ENCODE measurements around the gene RPGR. TPM values are rescaled to one million over a fixed set of nuclear protein-coding genes. Genes with fewer than 3 reads are reported as not detected.
A peak's percentile ranks its signal among the peaks of the same experiment; 100 is the strongest.

RPGR gene
- total RNA-seq, 2 donors from 2014 or later = 14.8 to 21.1 TPM

DNA sequence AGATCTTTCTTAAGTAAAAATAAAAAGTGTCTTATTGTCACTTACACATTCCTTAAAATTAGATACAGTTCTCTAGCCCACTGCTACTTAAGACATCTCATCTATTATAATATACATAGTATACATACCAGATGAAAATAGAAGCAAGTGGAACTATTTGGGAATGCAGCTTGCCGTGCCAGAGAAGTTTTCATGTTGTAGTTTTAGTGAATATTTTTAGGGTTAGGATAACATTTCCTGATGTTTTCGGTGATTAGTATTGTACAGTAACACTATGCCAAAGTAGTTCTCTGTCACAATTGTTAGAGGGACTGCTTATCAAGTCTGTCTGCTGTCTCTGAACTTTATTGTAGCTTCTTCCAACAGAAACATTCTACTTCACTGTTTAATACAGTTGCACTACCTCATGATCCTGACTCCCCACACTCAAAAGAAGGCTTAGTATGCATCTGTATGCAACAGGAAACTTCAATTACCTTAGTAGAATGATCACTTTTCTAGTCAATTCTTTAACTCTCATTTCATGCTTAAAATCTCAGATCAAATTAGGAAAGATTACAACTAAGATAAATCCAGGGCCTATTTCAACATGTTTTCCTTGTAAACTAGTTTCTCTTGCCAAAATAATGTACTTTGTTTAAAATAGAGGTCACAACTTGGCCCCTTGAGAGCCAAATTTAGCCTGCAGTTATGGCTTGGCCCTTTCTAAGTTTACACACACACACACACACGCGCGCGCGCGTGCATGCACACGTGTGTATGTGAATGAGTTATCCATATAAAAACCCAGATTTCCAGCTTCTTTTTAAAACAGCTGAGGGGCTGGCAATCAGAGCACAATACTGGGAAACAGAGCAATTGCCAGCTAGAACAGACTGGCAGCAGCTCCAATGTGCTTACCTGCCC is 64.3 kb downstream of the RPGR start:
- no peaks in the 10 kb centered on the region for H3K4me1 ChIP-seq
- ATAC-seq = no peak
- no peak overlapping the region for H3K4me3 ChIP-seq
- DNase-seq = no peak
- H3K27me3 ChIP-seq = no peaks in the 10 kb centered on the region
- H3K9me3 ChIP-seq = no peaks in the 10 kb centered on the region
- intact Hi-C loops (cut with DNase I) = loop anchor here (10.0 kb wide), 1 partner anchor 62 kb away; the partner anchor contains the start of gene RPGR
- no peak overlapping the region for H3K27ac ChIP-seq
- TF ChIP-seq POLR2A (IDR thresholded peaks at IDR 0.05) = no peak
- TF ChIP-seq, protein P1, sequence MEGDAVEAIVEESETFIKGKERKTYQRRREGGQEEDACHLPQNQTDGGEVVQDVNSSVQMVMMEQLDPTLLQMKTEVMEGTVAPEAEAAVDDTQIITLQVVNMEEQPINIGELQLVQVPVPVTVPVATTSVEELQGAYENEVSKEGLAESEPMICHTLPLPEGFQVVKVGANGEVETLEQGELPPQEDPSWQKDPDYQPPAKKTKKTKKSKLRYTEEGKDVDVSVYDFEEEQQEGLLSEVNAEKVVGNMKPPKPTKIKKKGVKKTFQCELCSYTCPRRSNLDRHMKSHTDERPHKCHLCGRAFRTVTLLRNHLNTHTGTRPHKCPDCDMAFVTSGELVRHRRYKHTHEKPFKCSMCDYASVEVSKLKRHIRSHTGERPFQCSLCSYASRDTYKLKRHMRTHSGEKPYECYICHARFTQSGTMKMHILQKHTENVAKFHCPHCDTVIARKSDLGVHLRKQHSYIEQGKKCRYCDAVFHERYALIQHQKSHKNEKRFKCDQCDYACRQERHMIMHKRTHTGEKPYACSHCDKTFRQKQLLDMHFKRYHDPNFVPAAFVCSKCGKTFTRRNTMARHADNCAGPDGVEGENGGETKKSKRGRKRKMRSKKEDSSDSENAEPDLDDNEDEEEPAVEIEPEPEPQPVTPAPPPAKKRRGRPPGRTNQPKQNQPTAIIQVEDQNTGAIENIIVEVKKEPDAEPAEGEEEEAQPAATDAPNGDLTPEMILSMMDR (IDR thresholded peaks at IDR 0.05) = no peak
- 84 to 85% methylated on average over 9 of the region's 9 CpGs for WGBS, 2 donors
- H3K36me3 ChIP-seq (replicated peaks in 1 of 2; ENCODE audit: insufficient read depth in 1 of 2, low read depth in 2 of 2) = no peaks in the 10 kb centered on the region

DNA sequence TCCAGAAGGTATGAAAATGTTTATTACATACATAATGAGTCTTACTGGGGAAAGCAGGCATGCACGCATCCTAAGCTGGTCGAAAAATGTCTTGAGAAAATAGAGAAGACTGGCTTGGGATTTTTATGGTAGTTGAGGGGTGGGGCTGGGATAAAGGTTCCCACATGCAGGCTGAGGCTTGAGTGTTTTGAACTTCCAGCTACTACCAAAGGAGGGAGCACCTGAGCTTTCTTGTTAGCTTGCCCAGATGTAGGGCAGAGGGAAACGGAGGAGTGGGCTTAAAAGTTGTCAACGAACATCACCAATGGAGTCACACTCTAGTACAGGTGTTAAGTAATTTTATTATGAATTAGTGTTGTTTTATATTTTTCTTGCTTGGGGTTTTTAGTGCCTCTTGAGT is 67.1 kb downstream of the RPGR start:
- 29 to 33% methylated on average over 4 of the region's 4 CpGs for WGBS, 2 donors
- H3K27me3 ChIP-seq = no peaks in the 10 kb centered on the region
- peak in 3 of 4 donors; percentile 6 to 23 (median 16) for DNase-seq
- H3K36me3 ChIP-seq (replicated peaks in 1 of 2; ENCODE audit: insufficient read depth in 1 of 2, low read depth in 2 of 2) = no peaks in the 10 kb centered on the region
- no peak for ATAC-seq
- intact Hi-C loops (cut with DNase I) = loop anchor here (10.0 kb wide), 1 partner anchor 65 kb away; the partner anchor contains the start of gene RPGR
- TF ChIP-seq, protein P1 (IDR thresholded peaks at IDR 0.05) = peak in 6 of 7 experiments; percentile 5 to 36 (median 24)
- no peak for TF ChIP-seq POLR2A (IDR thresholded peaks at IDR 0.05)
- no peaks in the 10 kb centered on the region for H3K9me3 ChIP-seq
- H3K4me1 ChIP-seq = no peaks in the 10 kb centered on the region
- no peak overlapping the region for H3K27ac ChIP-seq
- no peak overlapping the region for H3K4me3 ChIP-seq

DNA sequence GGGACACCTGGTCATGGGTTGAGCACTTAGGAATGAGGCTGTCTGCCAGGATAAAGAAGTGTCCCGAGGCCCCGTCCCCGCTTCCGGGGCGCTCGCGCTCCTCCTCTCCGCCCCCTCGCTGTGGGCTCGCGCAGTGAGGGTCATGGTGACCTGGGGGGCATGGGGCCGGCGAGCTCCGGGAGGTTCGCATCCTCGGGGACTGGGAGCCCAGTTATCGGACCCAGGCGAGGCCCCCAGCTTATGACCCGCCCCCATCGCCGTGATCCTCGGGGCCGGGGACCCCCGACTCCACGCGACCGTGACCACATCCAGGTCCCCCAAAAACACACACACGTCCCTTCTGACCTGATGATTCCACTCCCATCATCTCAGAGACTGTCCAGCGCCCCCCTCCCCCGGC is 71.3 kb downstream of the RPGR start:
- DNase-seq (no peak), ATAC-seq (no peak)
- Histone ChIP-seq H3K4me3 (no peak overlapping the region), H3K27me3 (no peaks in the 10 kb centered on the region), H3K4me1 (no peaks in the 10 kb centered on the region), H3K36me3 (replicated peaks in 1 of 2; ENCODE audit: insufficient read depth in 1 of 2, low read depth in 2 of 2) (no peaks in the 10 kb centered on the region), H3K27ac (no peak overlapping the region), H3K9me3 (no peaks in the 10 kb centered on the region)
- intact Hi-C loops (cut with DNase I) = no loop called here
- WGBS, 2 donors = 90 to 97% methylated on average over 6 to 15 of the region's 30 CpGs
- TF ChIP-seq POLR2A (IDR thresholded peaks at IDR 0.05) = no peak
- TF ChIP-seq, protein P1 (IDR thresholded peaks at IDR 0.05) = no peak

DNA sequence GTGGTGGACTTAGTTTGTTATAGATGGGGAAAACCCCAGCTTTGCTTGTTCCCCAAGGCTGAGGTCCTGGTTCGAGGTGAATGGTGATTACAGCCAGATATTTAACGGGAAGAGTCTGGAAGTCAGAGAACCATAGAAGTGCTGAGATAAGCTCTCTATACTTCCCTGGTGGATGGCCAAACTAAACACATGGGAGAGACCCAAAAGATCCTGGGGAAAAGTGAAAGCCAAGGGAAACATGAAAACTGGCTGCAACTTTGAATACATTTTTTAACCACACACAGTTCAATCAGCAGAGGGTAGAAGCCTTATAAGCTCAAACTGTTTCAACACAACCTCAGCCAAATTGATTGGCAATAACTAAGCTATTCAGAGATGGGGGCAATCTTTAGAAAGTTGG is 77.3 kb downstream of the RPGR start:
- TF ChIP-seq, protein P1 (IDR thresholded peaks at IDR 0.05) = no peak
- no peak for TF ChIP-seq POLR2A (IDR thresholded peaks at IDR 0.05)

More for the DNA sequence above, 77.3 kb downstream of the RPGR start:
- Histone ChIP-seq H3K9me3 (no peaks in the 10 kb centered on the region), H3K4me3 (no peak overlapping the region), H3K36me3 (replicated peaks in 1 of 2; ENCODE audit: insufficient read depth in 1 of 2, low read depth in 2 of 2) (no peaks in the 10 kb centered on the region), H3K27me3 (no peaks in the 10 kb centered on the region), H3K4me1 (no peaks in the 10 kb centered on the region), H3K27ac (no peak overlapping the region)
- WGBS, 2 donors = 25 to 30% methylated on average over 2 of the region's 2 CpGs
- intact Hi-C loops (cut with DNase I) = no loop called here
- ATAC-seq = no peak
- no peak for DNase-seq

Measured in body of pancreas (tissue), 4 donors.